K562 (cell line): ENCODE data around the gene MARK3.

Experiments used
- CEBPB ChIP-seq: fragments of 450-650 bp; IDR thresholded peaks from 2 replicates; pipeline ENCODE4 v1.6.1; 2016; ENCODE audit warnings: missing genetic modification characterization, missing compliant biosample characterization
- CTCF ChIP-seq, 3 experiments: IDR thresholded peaks in 2 of 3; conservative IDR thresholded peaks in 1 of 3; 2 replicates each; pipeline ENCODE4 v1.5.1; 2011 to 2012; ENCODE audit warnings: low read length in 3 of 3, mild to moderate bottlenecking in 3 of 3, control low read depth in 2 of 3, improper control_type of control experiment in 1 of 3, inconsistent platforms in 1 of 3, low read depth in 1 of 3, mixed read lengths in 1 of 3, moderate library complexity in 1 of 3; ENCODE audit not compliant: insufficient read depth in 2 of 3
- NR2F6 ChIP-seq: fragments of 450-650 bp; formaldehyde crosslinking; IDR thresholded peaks from 2 replicates; pipeline ENCODE4 v1.4.0; 2020; ENCODE audit warnings: mild to moderate bottlenecking
- ZBTB7A ChIP-seq: IDR thresholded peaks from 2 replicates; pipeline ENCODE4 v1.6.1; 2011; ENCODE audit warnings: low read depth, mild to moderate bottlenecking, low read length, moderate library complexity, borderline replicate concordance; ENCODE audit not compliant: control insufficient read depth
- ZNF274 ChIP-seq: IDR thresholded peaks from 2 replicates; pipeline ENCODE4 v1.6.1; 2011; ENCODE audit warnings: low read depth, mild to moderate bottlenecking, low read length, moderate library complexity, borderline replicate concordance

GRCh38 chr14:103472939-103473338, 87.7 kb downstream of the MARK3 start:
- no peak for TF ChIP-seq NR2F6 (CRISPR knock-in tag)
- TF ChIP-seq ZBTB7A, result no peak
- TF ChIP-seq ZNF274, result no peak
- no peak for TF ChIP-seq CTCF (IDR thresholded peaks at IDR 0.05 in 2 of 3, conservative IDR thresholded peaks at IDR 0.05 in 1 of 3; ENCODE audit: insufficient read depth in 2 of 3, low read depth in 1 of 3, low read length in 3 of 3)
- TF ChIP-seq CEBPB (tag), result no peak
